Measurements from ENCODE around the gene FGR. TPM values are rescaled to one million over a fixed set of nuclear protein-coding genes. Genes with fewer than 3 reads are reported as not detected.
"Not testable (repeated sequence)": the region's sequence is repeated elsewhere in the genome, so short reads cannot be mapped to it uniquely, and the experiment has no call there.

The FGR gene
- 1.2 TPM for polyA plus RNA-seq (ENCODE audit: insufficient read length)
- long read RNA-seq, donor 1 = 0 reads
- long read RNA-seq, donor 2 = 0 reads
- long read RNA-seq, donor 3 = 0 reads
- long read RNA-seq, donor 4 = 0 reads
- long read RNA-seq, donor 5 = 0 reads
- long read RNA-seq, donor 6 = 0 reads
- long read RNA-seq, donor 7 = 0 reads
- long read RNA-seq, donor 8 = 0 reads

- DNase-seq = no peak
Measured at GRCh38 chr1:27634985-27635367, at the start of gene FGR. Gene FGR (minus strand): TSS chr1:27635185. CDS start chr1:27623916, 11,269 bp downstream.

- DNase-seq = no peak
Measured at GRCh38 chr1:27684176-27684575, 49.2 kb upstream of the FGR start.

GRCh38 chr1:27682351-27682944 is 47.5 kb upstream of the FGR start:
- DNase-seq = no peak

GRCh38 chr1:27681580-27681979 is 46.6 kb upstream of the FGR start:
- not testable (repeated sequence) for DNase-seq

- not testable (repeated sequence) for DNase-seq
Measured at GRCh38 chr1:27680225-27680791, 45.3 kb upstream of the FGR start.

- no peak for DNase-seq
Measured at GRCh38 chr1:27678747-27679146, 43.8 kb upstream of the FGR start.

GRCh38 chr1:27676410-27676809 is 41.4 kb upstream of the FGR start:
- no peak for DNase-seq

- no peak for DNase-seq
Measured at GRCh38 chr1:27672750-27673112, 37.7 kb upstream of the FGR start.

GRCh38 chr1:27671964-27672749 is 37.2 kb upstream of the FGR start, which contains the start of gene IFI6:
Gene IFI6 (minus strand): TSS chr1:27672192. CDS start chr1:27669314, 2,878 bp downstream.
- DNase-seq = peak; percentile 95

- DNase-seq = no peak
Measured at GRCh38 chr1:27669876-27670275, 34.9 kb upstream of the FGR start.

GRCh38 chr1:27668808-27669723 is 34.1 kb upstream of the FGR start:
- peak; percentile 42 for DNase-seq

- no peak for DNase-seq
Measured at GRCh38 chr1:27668121-27668807, 33.3 kb upstream of the FGR start.

GRCh38 chr1:27666791-27667254 is 31.8 kb upstream of the FGR start:
- no peak for DNase-seq

GRCh38 chr1:27666294-27666693 is 31.3 kb upstream of the FGR start:
- DNase-seq = no peak

- DNase-seq = no peak
Measured at GRCh38 chr1:27665016-27665651, 30.1 kb upstream of the FGR start.

GRCh38 chr1:27664291-27664690 is 29.3 kb upstream of the FGR start:
- DNase-seq = no peak

- DNase-seq = peak; percentile 89
Measured at GRCh38 chr1:27662707-27663393, 27.9 kb upstream of the FGR start.

GRCh38 chr1:27662261-27662660 is 27.3 kb upstream of the FGR start:
- no peak for DNase-seq

GRCh38 chr1:27661412-27662075 is 26.6 kb upstream of the FGR start:
- no peak for DNase-seq
